ENCODE data around the gene EMX1. TPM values are rescaled to one million over a fixed set of nuclear protein-coding genes. Genes with fewer than 3 reads are reported as not detected.

Gene EMX1
- total RNA-seq, 1 donor from 2014 or later: not detected

- no peak for DNase-seq (ENCODE audit: low spot score)
- no peak for ATAC-seq
- intact Hi-C loops (cut with DNase I): no loop called here
Measured at GRCh38 chr2:72952961-72953360, 35.6 kb downstream of the EMX1 start.

GRCh38 chr2:72953528-72953927 is 36.2 kb downstream of the EMX1 start:
- no peak for DNase-seq (ENCODE audit: low spot score)
- intact Hi-C loops (cut with DNase I): no loop called here
- ATAC-seq: no peak

DNA sequence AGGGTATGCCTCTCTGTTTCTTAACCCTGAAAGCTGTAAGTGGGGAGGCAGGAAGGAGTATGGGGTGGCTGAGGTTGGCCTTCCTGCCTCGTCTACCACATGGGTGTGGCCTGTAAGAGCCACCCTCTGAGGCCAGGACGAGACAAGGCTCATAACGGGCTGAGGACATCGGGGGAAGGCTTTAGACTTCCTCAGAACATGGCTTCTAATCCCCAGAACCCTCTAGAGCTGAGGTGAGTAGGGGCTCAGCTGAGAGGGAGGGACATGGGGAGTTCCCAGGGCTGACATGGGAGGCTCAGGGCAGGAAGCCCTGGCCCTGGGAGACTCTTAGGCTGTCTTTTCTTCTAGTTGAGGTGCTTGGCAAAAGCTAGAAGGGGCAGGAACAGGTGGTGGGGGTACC is 36.7 kb downstream of the EMX1 start:
- DNase-seq (ENCODE audit: low spot score): no peak
- ATAC-seq: no peak
- intact Hi-C loops (cut with DNase I): no loop called here

DNA sequence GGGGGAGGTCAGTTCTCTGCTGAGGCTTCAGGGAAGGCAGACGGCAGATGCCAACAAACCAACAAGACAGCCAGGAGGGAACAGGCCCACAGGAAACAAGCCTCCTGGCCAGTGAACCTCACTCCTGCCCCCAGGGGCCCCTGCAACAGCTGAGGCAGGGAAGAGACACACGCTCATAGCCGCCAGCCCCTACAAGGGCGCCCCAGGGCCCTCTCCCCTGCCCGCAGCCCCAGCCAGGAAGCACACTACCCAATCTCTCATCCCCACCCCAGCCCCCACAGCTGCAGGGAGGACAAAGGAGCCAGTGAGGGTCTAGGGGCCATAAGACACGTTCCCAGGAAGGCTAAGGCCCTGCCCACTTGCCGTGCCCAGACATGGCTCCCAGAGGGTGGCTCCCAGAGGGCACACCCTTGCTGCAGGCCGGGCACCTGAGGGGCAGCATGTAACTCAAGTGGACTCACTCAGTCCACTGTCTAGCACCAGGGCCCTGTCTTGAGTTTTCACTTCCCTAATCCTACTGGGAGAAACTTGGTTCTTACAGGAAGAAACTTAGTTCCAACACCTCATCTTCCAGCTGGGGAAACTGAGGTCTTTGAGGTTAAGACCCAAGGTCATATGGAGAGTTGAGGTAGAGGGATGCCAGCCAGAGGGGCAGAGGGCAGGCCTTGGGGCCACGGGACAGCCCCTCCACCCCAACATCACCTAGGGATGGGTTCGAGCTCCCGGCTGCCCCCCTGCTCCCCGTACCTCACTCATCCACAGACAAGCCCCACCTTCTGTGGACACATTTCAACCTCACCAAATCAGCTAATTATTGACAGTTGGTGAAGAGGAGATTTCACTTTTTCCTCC is 37.3 kb downstream of the EMX1 start:
- ATAC-seq (no peak), DNase-seq (ENCODE audit: low spot score) (no peak)
- intact Hi-C loops (cut with DNase I): no loop called here

GRCh38 chr2:72955228-72956049 is 38.1 kb downstream of the EMX1 start:
- no peak for DNase-seq (ENCODE audit: low spot score)
- intact Hi-C loops (cut with DNase I): no loop called here
- ATAC-seq: no peak

GRCh38 chr2:72956050-72956395 is 38.7 kb downstream of the EMX1 start:
- DNase-seq (ENCODE audit: low spot score) (no peak), ATAC-seq (no peak)
- intact Hi-C loops (cut with DNase I): no loop called here

- DNase-seq (ENCODE audit: low spot score) (no peak), ATAC-seq (peak; percentile 23)
- intact Hi-C loops (cut with DNase I): no loop called here
Measured at GRCh38 chr2:72956936-72957335, 39.6 kb downstream of the EMX1 start.

- ATAC-seq: no peak
- intact Hi-C loops (cut with DNase I): no loop called here
- DNase-seq (ENCODE audit: low spot score): no peak
Measured at GRCh38 chr2:72958542-72959385, 41.4 kb downstream of the EMX1 start.

- intact Hi-C loops (cut with DNase I): no loop called here
- no peak for DNase-seq (ENCODE audit: low spot score)
Measured at GRCh38 chr2:72959554-72959953, 42.2 kb downstream of the EMX1 start.

GRCh38 chr2:72959995-72960981 is 43.0 kb downstream of the EMX1 start:
- DNase-seq (ENCODE audit: low spot score) (no peak), ATAC-seq (no peak)
- intact Hi-C loops (cut with DNase I): no loop called here

More at GRCh38 chr2:72959554-72959953, 42.2 kb downstream of the EMX1 start:
- no peak for ATAC-seq

- intact Hi-C loops (cut with DNase I): no loop called here
- DNase-seq (ENCODE audit: low spot score): no peak
- ATAC-seq: no peak
Measured at GRCh38 chr2:72961036-72961720, 43.9 kb downstream of the EMX1 start.

- no peak for ATAC-seq
- DNase-seq (ENCODE audit: low spot score): no peak
- intact Hi-C loops (cut with DNase I): no loop called here
Measured at GRCh38 chr2:72961853-72962468, 44.6 kb downstream of the EMX1 start.

GRCh38 chr2:72962911-72963310 is 45.6 kb downstream of the EMX1 start:
- DNase-seq (ENCODE audit: low spot score) (no peak), ATAC-seq (no peak)
- intact Hi-C loops (cut with DNase I): no loop called here

DNA sequence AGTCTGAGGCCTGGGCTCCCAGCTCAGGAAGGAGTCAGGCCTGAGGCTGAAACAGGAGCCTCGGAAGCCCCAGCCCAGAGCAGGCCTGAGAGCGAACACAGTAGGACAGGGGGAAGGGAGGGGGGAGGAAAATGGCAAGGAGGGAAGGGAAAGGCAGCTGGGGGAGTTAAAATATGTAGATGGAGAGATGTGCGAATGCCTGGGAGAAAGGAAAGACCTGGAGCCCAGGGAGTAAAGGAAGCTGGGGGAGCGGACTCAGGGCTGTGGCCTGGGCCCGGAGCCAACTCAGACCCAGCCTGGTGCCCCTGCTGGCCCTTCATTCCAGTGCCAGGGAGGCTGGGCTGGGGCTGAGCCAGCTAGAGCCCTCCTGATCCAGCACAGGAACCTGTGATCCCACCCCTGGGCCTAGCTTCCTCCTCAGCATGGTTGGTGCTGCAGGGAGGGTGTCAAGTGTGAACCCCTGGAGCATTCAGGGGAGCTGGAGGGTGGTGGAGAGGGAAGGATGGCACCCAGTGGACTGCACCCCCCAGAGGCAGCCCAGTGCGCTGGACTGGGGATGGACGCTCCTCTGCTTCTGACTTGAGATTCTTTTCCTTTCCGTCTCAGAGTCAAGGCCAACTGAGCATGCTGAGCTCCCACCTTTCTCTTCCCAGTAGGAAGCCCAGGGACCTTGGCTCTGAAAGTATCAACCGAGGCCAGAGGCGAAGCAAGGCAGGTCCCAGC is 46.3 kb downstream of the EMX1 start:
- intact Hi-C loops (cut with DNase I): no loop called here
- DNase-seq (ENCODE audit: low spot score) (no peak), ATAC-seq (no peak)

- intact Hi-C loops (cut with DNase I): no loop called here
- ATAC-seq: no peak
- no peak for DNase-seq (ENCODE audit: low spot score)
Measured at GRCh38 chr2:72964146-72964525, 46.8 kb downstream of the EMX1 start.

DNA sequence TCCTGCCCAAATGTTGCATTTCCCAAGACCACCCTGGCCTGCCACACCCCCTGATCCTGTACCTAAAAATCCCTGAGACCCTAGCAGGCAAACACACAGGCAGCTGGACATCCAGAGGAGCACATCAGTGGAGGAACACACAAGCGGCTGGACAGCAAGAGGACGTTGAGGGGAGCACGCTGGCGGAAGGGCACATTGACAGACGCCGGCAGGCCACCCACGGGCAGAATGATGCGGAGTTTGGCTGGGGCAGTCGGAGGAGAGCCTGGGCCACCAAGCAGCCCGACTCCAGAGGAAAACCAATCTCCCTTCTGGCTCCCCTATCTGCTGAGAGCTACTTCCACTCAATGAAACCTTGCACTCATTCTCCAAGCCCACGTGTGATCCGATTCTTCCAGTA is 47.7 kb downstream of the EMX1 start:
- ATAC-seq (no peak), DNase-seq (ENCODE audit: low spot score) (no peak)
- intact Hi-C loops (cut with DNase I): no loop called here

All from sciatic nerve (tissue), 2 donors.